ENCODE measurements around the gene FLAD1.

FLAD1 gene

DNA sequence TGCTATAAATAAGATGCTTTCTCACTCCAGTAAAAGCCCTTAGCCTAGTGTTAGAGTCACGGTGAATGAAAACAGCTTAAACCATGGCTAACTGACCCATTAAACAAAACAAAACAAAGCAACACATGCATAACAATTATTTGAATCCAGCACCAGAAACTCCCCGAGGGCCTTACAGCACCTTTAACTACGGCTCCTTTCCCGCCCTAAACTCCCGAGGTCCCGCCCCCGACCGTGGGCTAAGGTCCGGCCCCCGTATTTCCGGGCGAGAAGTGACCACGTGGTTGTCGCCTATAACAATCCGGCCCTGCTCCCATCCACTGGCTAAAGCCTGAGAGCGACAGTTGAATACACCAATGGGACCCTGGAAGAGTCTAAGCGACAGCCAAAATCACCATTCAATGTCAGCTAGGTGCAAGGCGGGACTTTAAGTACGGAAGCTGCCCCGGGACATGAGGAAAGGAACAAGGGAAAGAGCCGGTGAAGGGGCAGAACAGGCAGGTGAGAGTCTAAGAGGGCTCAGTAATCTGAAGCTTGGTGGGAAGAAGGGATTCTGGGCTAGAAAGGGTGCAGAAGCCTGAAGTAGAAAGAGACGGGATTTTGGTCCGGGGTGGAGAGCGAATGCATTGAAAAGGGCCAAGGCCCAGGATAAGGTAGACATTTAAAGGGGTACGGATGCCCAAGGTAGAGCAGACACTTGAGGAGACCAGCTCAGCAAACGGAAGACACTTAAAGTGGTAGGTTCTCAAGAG, at the start of gene FLAD1:
Gene FLAD1, plus strand, starts transcription at position 448 of the 752 bp plus-strand sequence. CDS start 351 bp downstream, outside the sequence.
- peak within 1 kb of the TSS; percentile 53 for H3K27ac ChIP-seq
- peak; percentile 99 for DNase-seq (ENCODE audit: low read depth, low spot score)

GRCh38 chr1:154934358-154934948, 48.7 kb upstream of the FLAD1 start:
- H3K27ac ChIP-seq, result no peak overlapping the region
- no peak for DNase-seq (ENCODE audit: low read depth, low spot score)

DNA sequence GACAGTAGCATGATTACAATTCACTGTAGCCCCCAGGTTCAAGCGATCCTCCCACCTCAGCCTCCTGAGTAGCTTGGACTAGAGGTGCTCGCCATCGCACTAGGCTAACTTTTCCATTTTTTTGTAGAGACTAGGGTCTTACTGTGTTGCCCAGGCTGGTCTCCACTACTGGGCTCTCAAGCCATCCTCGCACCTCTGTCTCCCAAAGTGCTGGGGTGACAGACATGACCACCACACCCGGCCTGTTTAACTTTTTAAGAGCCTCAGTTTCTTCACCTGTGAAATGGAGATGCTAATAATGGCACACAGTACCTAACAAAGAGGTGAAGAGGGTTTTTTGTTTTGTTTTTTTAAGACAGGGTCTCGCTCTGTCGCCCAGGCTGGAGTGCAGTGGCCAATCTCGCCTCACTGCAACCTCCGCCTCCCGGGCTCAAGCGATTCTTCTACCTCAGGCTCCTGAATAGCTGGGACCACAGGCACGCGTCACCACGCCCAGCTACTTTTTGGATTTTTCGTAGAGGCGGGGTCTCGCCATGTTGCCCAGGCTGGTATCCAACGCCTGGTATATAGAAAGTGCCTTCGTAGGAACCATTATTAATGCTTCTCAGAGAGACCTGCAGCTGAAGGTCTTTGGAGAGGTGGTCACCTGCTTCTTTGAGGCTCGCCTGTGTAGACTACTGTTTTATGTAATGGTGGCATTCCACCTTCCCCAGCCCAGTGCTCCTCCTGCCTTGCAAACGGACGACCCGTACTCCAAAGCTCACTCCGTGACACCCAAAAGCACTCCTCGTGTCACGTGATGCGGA, 47.2 kb upstream of the FLAD1 start:
- DNase-seq (ENCODE audit: low read depth, low spot score), result no peak
- H3K27ac ChIP-seq, result peak overlapping the region; percentile 97

DNA sequence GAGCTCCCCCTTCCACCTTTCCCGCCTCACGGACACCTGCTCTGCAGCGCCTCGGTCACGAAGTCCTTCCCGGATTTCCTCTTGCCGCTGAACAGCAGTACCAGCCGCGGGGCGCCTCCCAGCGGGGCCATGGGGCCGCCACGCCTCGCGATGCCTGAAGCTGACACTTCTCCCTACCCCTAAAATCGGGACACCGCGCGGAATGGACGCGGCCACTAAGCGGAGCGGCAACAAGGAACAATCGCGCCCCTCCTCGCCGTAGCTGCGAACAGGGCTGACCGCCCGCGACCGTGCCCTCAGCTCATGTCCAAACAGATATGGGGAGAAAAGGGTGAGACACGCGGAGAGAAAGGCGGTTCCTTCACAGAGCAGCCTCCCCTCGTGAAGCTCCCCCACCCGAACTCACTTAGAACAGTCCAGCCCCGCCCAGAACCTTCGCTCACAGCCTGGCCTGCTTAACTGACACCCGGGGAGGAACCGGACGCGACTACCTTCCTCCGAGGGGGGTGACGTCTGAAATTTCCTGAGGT, 46.5 kb upstream of the FLAD1 start, which contains the start of gene PMVK:
Gene PMVK, minus strand, starts transcription at position 165 of the 530 bp plus-strand sequence. Its CDS starts 34 bp downstream, at position 131.
- H3K27ac ChIP-seq, result peak within 1 kb of the TSS; percentile 97
- peak; percentile 83 for DNase-seq (ENCODE audit: low read depth, low spot score)

DNA sequence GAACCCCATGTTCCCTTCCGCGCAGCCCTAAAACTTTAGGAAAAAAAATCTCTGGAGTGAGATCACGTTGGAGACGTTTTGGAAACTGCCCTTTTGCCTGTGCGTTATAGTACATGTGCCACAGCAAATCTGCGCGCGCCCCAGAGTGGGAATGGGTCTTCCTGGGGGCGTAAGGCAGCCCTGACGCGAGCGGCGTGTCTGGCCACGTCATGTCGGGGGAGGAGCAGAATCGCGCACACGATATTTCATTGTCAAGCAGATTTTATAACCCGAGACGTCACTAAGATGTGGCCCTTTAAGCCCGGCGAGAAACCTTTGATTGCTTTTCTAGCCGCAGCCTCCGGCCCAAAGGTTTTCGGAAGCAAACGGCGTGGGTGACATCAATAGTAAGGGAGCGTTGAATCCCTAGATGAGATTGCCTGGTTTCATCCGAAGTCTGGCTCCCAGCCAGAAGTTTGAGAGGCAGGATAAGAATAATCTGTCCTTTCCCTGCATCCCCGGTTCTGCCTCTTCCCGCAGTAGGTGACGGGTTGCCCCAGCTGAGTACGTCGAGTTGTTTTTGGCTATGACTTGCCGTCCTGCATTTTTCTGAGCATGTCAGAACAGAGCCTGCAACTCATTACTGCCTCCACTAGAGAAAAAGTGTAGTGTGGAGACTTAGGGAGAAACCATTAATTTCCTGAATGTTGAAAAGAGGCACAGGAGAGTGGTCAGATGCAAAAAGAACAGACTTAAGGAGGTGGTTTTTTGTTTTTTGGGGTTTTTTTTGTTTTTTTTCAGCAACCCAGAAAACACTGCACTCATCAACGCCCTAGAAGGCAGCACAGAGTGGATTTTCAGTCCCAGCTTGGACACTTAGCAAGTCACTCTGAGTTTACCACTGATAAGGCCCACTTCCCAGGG, 45.8 kb upstream of the FLAD1 start:
- DNase-seq (ENCODE audit: low read depth, low spot score), result peak; percentile 87

DNA sequence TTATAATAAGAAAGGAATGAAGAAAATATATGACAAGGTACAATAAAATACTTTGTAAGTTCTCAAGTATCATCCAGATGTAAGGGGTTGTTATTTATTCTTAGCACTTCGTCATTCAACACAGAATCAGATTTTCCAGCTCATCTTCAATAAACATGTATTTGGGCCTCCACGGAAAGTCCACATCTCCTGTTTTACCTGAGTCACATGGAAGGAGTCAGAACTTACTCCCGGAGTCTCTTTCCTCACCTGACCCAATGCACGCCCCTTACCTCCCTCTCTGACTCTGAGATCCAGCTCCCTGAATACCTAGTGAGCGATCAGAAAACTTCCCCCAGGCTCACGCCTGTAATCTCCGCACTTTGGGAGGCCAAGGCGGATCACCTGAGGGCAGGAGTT, 45.2 kb upstream of the FLAD1 start:
- peak overlapping the region; percentile 97 for H3K27ac ChIP-seq
- DNase-seq (ENCODE audit: low read depth, low spot score), result no peak

More for the DNA sequence above, 45.8 kb upstream of the FLAD1 start:
- peak overlapping the region; percentile 97 for H3K27ac ChIP-seq

DNA sequence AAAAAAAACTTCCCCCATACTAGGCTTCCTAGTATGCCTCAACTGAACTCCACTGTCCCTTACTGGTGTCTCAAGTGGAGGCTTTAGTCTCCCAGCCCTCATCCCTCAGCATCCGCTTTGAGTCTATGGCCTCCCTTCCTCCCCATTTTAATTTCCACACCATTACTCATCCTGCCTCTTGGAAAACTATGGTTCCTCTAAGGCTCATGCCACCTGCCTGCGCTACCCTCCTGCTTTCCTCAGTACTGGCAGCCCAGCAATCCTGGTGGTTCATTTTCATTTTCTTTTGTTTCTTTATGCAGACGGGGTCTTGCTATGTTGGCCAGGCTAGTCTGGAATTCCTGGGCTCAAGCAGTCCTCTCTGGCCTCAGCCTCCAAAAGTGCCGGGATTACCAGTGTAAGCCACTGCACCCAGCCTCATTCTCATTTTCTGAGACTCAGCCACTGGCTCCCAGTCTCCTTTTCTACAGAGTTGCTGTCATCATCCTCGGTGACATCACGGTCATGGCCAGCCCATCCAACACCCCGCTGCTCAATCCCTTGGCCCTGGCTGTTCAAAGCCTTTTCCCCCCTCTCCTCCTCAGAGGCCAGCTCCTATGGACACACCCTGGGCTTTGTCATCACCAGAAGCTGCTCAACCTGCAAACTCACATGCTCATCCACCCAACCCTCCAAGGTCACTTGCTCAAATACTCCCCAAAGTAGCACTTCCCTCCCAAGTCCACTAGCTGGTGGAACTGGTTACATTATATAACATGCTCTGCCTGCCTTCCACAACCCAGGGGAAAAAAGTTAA, 44.3 kb upstream of the FLAD1 start:
- DNase-seq (ENCODE audit: low read depth, low spot score), result no peak
- peak overlapping the region; percentile 97 for H3K27ac ChIP-seq

DNA sequence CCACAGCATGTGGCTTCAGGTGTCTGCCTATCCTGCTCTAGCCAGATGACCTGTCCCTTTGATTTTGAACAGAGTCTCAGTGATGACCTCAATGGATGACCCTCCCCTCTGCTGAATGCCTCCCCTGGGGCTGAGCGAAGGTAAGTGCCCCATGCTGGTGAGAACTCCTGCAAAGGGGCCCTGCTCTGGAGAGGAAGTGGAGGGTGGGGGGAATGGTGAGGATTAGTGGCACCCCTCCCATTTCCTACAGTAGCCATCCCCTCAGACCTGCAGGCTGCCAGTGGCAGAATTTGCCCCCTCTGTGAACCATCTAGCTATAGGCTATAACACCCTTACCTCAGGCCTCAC, 43.0 kb upstream of the FLAD1 start:
- H3K27ac ChIP-seq, result no peak overlapping the region
- DNase-seq (ENCODE audit: low read depth, low spot score), result no peak

DNA sequence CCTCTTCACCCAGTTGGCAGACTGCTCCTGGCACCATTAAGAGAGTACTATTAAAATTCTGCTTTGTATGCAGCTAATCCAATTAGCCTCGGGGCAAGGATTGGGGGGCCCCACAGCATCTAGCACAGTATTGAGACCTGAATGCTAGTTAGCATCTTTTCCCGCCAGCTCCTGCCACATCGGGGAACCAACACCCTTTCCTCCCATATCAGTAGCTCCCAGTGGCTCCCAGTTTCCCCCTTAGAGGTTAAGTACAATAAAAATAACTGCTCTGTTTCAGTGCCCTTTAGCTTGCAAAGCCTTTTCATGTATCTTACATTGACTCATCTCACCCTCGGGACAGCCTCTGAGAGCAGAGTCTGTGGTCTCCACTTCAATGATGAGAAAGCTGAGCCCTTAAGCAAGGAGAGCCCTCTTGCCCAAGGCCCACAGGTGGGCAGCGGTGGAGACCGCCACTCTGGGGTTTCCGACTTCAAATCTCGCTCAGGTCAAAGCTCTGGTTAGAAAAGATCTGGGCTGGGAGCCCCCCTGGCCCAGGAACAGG, 42.4 kb upstream of the FLAD1 start:
- no peak overlapping the region for H3K27ac ChIP-seq
- no peak for DNase-seq (ENCODE audit: low read depth, low spot score)

DNA sequence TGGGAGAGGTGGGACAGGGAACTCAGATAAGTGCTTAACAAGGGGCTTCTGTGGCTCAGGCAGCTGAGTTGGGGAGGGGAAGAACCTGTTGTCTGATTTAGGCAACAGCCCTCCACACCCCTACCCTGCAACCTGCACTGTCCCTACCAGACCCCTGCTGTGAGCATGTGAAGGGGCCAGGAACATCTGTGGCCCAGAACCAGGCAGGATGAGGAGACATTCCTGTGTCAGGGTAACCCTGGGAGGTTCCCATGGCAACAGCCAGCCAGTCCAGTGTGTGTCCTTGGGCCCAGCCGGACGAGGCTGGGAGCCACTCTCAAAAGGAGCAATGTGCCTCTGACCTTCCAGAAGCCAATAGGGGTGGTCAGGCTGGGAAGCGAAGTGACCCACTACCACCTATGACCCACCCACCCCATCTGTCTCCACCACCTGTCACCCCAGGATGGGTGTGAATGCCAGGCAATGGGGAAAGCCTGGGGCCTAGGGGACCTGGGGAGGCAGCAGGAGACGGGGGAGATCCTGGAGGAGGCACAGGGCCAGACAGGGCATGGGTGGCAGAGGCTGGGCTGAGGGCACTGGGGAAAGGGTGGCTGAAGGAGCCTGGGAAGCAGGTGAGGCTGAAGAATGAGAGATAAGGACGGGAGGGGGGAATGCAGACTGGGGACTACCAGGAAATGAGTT, 41.7 kb upstream of the FLAD1 start:
- no peak overlapping the region for H3K27ac ChIP-seq
- DNase-seq (ENCODE audit: low read depth, low spot score), result no peak

GRCh38 chr1:154943649-154944400, 39.3 kb upstream of the FLAD1 start:
- no peak overlapping the region for H3K27ac ChIP-seq
- DNase-seq (ENCODE audit: low read depth, low spot score), result no peak

DNA sequence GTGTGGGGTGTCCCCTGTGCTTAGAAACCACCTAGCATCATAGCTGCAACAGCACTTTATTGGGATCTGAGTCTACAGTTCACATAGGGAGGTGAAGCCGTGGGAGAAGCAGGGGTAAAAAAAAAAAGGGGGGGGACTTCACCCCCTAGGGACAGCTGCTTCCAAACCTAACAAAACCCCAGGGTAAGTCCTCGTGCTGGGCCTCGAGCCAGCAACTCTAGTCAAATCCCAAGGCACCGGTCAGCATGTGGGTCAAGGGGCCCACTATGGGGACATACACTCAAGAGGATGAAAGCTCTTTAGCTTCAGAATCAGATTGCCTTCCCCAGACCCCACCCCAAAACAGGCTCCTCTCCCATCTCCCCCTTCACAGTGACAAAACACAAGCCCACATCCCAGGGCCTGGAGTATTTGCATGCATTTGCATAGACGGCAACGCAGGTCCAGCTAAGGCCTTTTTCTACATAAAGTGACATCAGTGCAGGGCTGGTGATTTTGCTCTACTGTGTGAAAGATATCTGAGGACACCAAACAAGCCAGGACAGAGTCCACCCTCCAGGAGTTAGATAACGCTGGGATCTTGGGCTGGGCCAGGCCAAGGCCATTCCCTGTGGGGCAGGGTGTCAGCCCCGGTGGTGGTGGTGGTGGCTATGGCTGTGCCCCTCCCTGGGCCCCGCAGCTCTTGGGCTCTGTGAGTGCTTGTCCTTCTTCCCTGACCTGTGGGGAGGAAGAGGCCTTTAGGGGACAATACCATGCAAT, 38.6 kb upstream of the FLAD1 start:
- no peak for DNase-seq (ENCODE audit: low read depth, low spot score)
- no peak overlapping the region for H3K27ac ChIP-seq

GRCh38 chr1:154945160-154945961, 37.8 kb upstream of the FLAD1 start:
- no peak for DNase-seq (ENCODE audit: low read depth, low spot score)
- no peak overlapping the region for H3K27ac ChIP-seq

- DNase-seq (ENCODE audit: low read depth, low spot score), result no peak
- H3K27ac ChIP-seq, result no peak overlapping the region
These were observed 36.9 kb upstream of the FLAD1 start for GRCh38 chr1:154945962-154946850.

DNA sequence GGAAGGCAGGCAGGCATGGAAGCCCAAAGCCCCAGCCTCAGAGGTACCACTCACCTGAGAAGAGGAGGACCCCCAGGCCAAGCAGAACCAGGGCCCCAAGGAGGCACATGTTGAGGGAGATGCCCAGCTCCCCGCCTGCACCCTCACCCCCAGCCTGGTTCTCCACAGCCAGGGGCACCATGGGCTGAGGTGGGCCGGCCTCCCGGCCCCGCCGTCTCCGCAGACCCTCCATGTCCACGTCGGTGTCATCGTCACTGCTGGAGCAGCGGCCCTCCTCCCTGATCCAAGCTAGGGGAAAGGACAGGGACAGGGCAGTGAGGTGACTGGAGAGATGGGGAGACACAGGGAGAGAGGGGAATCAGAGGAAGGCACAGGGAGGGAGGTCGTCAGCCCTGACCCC, 35.1 kb upstream of the FLAD1 start:
- H3K27ac ChIP-seq, result no peak overlapping the region
- no peak for DNase-seq (ENCODE audit: low read depth, low spot score)
